Testis (tissue), 3 donors: ENCODE results near the gene C5AR2. TPM values are rescaled to one million over a fixed set of nuclear protein-coding genes. Genes with fewer than 3 reads are reported as not detected.
"Not testable (repeated sequence)": the region's sequence is repeated elsewhere in the genome, so short reads cannot be mapped to it uniquely, and the experiment has no call there.

Source experiments
- DNase-seq: peaks from one replicate; pipeline ENCODE4 v3.0.0-alpha.2; 2019
- H3K27ac ChIP-seq, 2 donors: fragments of 200-600 bp; sonication (generic); one replicate each; pipeline ENCODE4 v1.5.1; 2019
- H3K27me3 ChIP-seq: fragments of 200-600 bp; sonication (generic); one replicate; pipeline ENCODE4 v1.5.1; 2019
- H3K36me3 ChIP-seq: fragments of 200-600 bp; sonication (generic); one replicate; pipeline ENCODE4 v1.5.1; 2017; ENCODE audit warnings: low read depth; ENCODE audit errors: missing control alignments
- H3K4me1 ChIP-seq: fragments of 200-600 bp; sonication (generic); one replicate; pipeline ENCODE4 v1.5.1; 2019
- H3K4me3 ChIP-seq, 2 donors: fragments of 200-600 bp; sonication (generic); one replicate each; pipeline ENCODE4 v1.5.1; 2017 to 2019
- H3K9me3 ChIP-seq: fragments of 200-600 bp; sonication (generic); one replicate; pipeline ENCODE4 v1.5.1; 2017
- POLR2A ChIP-seq: fragments of 450-650 bp; IDR thresholded peaks from one replicate; pipeline ENCODE4 v1.6.1; 2017; ENCODE audit warnings: antibody characterized with exemption, mild to moderate bottlenecking, moderate library complexity
- WGBS, 2 donors: methylation state at CpG; one replicate each; pipeline ENCODE4 v1.1.5; 2018; 5-methylcytosine and 5-hydroxymethylcytosine counted together
- intact Hi-C: fragments of 100-400 bp; cut with DNase I; formaldehyde crosslinking; loops from one replicate; pipeline ENCODE4 v1.15.1; 2023; ENCODE audit warnings: low total_unique reads
- polyA plus RNA-seq: library from polyadenylated mRNA; stranded (reverse); fragments of 350-450 nt; fragmentation: Illumina TruSeq; extraction: RNeasy Lipid Tissue Mini Kit (QIAGEN cat#74804); gene quantifications from one replicate; pipeline ENCODE4 v1.2.3, GENCODE V29; 2014; ENCODE audit warnings: low read depth, low replicate concordance; ENCODE audit not compliant: insufficient read depth
- total RNA-seq, 2 donors: library from RNA; depleted of rRNA; stranded (reverse); fragments of >200 nt; gene quantifications; one replicate each; pipeline ENCODE4 v1.2.3, GENCODE V29; 2016
- TF ChIP-seq, protein P1 (sequence below), 3 experiments: fragments of 450-650 bp in 2 of 3; fragments of 200-600 bp in 1 of 3; sonication (generic) in 1 of 3; IDR thresholded peaks; one replicate each; pipeline ENCODE4 v1.5.1; 2016 to 2019; ENCODE audit warnings: antibody characterized with exemption in 3 of 3, mild to moderate bottlenecking in 2 of 3, moderate library complexity in 1 of 3

C5AR2 gene
- total and polyA plus RNA-seq, 3 donors from 2014 or later: 2.7 to 3.9 (median 2.8) TPM

- WGBS, 2 donors: 93 to 95% methylated on average over 12 to 28 of the region's 28 CpGs
- Histone ChIP-seq H3K9me3 (no peaks in the 10 kb centered on the region), H3K4me1 (no peaks in the 10 kb centered on the region), H3K36me3 (no peaks in the 10 kb centered on the region), H3K27ac (no peak overlapping the region), H3K27me3 (no peaks in the 10 kb centered on the region), H3K4me3 (no peak overlapping the region)
- no peak for DNase-seq
- intact Hi-C loops: no loop called here
- TF ChIP-seq, protein P1, sequence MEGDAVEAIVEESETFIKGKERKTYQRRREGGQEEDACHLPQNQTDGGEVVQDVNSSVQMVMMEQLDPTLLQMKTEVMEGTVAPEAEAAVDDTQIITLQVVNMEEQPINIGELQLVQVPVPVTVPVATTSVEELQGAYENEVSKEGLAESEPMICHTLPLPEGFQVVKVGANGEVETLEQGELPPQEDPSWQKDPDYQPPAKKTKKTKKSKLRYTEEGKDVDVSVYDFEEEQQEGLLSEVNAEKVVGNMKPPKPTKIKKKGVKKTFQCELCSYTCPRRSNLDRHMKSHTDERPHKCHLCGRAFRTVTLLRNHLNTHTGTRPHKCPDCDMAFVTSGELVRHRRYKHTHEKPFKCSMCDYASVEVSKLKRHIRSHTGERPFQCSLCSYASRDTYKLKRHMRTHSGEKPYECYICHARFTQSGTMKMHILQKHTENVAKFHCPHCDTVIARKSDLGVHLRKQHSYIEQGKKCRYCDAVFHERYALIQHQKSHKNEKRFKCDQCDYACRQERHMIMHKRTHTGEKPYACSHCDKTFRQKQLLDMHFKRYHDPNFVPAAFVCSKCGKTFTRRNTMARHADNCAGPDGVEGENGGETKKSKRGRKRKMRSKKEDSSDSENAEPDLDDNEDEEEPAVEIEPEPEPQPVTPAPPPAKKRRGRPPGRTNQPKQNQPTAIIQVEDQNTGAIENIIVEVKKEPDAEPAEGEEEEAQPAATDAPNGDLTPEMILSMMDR (IDR thresholded peaks at IDR 0.05): no peak
- no peak for TF ChIP-seq POLR2A
Observed at GRCh38 chr19:47357788-47358680, 26.1 kb downstream of the C5AR2 start.

DNA sequence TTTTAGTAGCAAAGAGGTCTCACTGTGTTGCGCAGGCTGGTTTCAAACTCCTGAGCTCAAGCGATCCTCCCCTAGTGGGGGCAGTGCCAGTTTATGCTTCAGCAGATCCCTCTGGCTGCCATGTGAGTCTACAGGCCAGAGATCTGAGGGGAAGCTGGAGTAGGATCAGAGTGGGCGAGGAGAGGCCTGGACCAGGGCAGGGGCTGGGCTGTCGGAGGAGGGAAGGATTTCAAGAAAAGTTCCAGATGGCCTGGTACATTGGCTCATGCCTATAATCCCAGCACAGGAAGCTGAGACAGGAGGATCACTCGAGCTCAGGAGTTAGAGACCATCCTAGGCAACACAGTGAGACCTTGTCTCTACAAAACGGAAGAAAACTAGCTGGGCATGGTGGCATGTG lies 27.0 kb downstream of the C5AR2 start:
- 89 to 90% methylated on average over 6 of the region's 6 CpGs for WGBS, 2 donors
- intact Hi-C loops: no loop called here
- TF ChIP-seq POLR2A: no peak
- TF ChIP-seq, protein P1 (IDR thresholded peaks at IDR 0.05): no peak

GRCh38 chr19:47362321-47362720 lies 30.3 kb downstream of the C5AR2 start:
- Histone ChIP-seq H3K36me3 (no peaks in the 10 kb centered on the region), H3K27ac (no peak overlapping the region), H3K27me3 (no peaks in the 10 kb centered on the region), H3K4me3 (no peak overlapping the region), H3K9me3 (no peaks in the 10 kb centered on the region), H3K4me1 (no peaks in the 10 kb centered on the region)
- TF ChIP-seq POLR2A: no peak
- TF ChIP-seq, protein P1 (IDR thresholded peaks at IDR 0.05): no peak
- intact Hi-C loops: no loop called here
- whole genome bisulfite sequencing, 2 donors: 90 to 92% methylated on average over 19 to 21 of the region's 21 CpGs
- DNase-seq: no peak

More for the DNA sequence above, 27.0 kb downstream of the C5AR2 start:
- Histone ChIP-seq H3K4me3 (no peak overlapping the region), H3K36me3 (no peaks in the 10 kb centered on the region), H3K27me3 (no peaks in the 10 kb centered on the region), H3K9me3 (no peaks in the 10 kb centered on the region), H3K27ac (no peak overlapping the region), H3K4me1 (no peaks in the 10 kb centered on the region)
- DNase-seq: no peak

DNA sequence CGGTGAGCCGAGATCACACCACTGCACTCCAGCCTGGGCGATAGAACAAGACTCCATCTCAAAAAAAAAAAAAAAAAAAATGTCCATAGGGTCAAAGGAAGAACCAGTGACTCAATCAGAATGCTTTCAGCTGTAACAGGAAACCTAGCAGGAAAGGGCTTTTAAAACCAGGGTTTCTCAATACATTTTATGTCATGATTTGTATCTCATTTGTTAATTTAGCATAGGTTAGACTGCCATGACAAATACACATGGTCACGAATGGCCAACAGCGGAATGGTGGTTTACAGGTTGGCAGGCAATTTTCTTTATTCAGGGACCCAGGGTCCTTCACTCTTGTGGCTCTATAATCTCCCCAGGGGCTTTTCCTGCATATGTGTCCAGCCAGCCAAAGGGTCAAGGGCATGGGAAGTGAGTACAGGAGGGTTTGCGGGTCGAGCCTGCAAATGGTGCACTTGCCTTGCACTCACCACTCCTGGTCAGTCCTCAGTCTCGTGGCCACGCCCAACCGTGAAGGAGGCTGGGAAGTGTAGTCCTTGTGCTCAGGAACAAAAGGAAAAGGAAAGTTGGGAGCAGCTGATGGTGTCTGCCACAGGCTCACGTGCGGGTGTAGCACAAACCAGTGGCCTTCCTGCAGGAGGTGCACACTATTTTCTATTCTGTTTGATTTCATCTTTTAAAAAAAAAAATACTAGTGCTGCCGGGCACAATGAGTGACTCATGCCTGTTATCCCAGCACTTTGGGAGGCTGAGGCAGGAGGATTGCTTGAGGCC lies 32.0 kb downstream of the C5AR2 start:
- TF ChIP-seq POLR2A: no peak
- TF ChIP-seq, protein P1 (IDR thresholded peaks at IDR 0.05): no peak
- Histone ChIP-seq H3K27ac (no peak overlapping the region), H3K4me1 (no peaks in the 10 kb centered on the region), H3K4me3 (no peak overlapping the region), H3K36me3 (no peaks in the 10 kb centered on the region), H3K9me3 (no peaks in the 10 kb centered on the region), H3K27me3 (no peaks in the 10 kb centered on the region)
- WGBS, 2 donors: 87% methylated on average over 13 of the region's 13 CpGs
- intact Hi-C loops: no loop called here
- no peak for DNase-seq

DNA sequence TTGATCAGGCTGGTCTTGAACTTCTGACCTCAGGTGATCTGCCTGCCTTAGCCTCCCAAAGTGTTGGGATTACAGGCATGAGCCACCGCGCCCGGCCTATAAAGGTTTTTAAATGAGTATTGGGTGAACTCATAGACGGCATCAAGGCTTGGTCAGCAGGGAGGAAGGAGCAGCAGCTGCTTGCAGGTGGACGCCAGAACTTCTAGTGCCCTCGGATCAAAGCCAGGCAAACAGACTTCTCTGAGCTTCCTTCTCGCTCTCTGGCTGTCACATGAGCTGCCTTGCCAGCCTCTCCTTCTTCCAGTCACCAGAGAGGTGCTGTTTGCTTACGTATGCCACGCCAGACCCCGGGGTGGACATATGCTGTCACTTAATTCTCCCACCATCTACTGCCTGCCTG lies 33.5 kb downstream of the C5AR2 start:
- WGBS, 2 donors: 49 to 77% methylated on average over 7 to 10 of the region's 10 CpGs
- H3K9me3 ChIP-seq, H3K4me3 ChIP-seq, intact Hi-C loops, H3K4me1 ChIP-seq, H3K36me3 ChIP-seq, H3K27me3 ChIP-seq, H3K27ac ChIP-seq, DNase-seq: not testable (repeated sequence)
